Activated CD8-positive, alpha-beta T cell treated with anti-CD3 and anti-CD28 coated beads for 36 hours (primary cell): ENCODE results near the gene DZIP1. TPM values are rescaled to one million over a fixed set of nuclear protein-coding genes. Genes with fewer than 3 reads are reported as not detected.

Source experiments
- ATAC-seq: fragments of 200-7000 bp; cut with Tn5 transposase; one replicate; pipeline ENCODE4 v1.10.0; 2021; ENCODE audit warnings: mild to moderate bottlenecking, moderate library complexity
- CTCF ChIA-PET: fragments of 350-600 bp; sonication (Branson Sonifier 250); formaldehyde crosslinking; loops from one replicate; lab custom pipeline; 2021; ENCODE audit warnings: antibody characterized with exemption; lab: Charles Lee
- POLR2A ChIA-PET: fragments of 350-600 bp; sonication (Branson Sonifier 250); formaldehyde crosslinking; loops from one replicate; lab custom pipeline; 2021; ENCODE audit warnings: antibody characterized with exemption; lab: Charles Lee
- DNase-seq: peaks from one replicate; pipeline ENCODE4 v3.0.0-alpha.2; 2020
- H3K27ac Mint-ChIP-seq: one replicate; pipeline ENCODE4 v1.8.0; 2021; ENCODE audit warnings: mild to moderate bottlenecking, mixed read lengths
- H3K27me3 Mint-ChIP-seq: one replicate; pipeline ENCODE4 v1.8.0; 2021; ENCODE audit warnings: mixed read lengths
- H3K36me3 Mint-ChIP-seq: one replicate; pipeline ENCODE4 v1.8.0; 2021; ENCODE audit warnings: low read depth, mixed read lengths
- H3K4me1 Mint-ChIP-seq: one replicate; pipeline ENCODE4 v1.8.0; 2021; ENCODE audit warnings: low read depth, mixed read lengths
- H3K4me3 Mint-ChIP-seq: one replicate; pipeline ENCODE4 v1.8.0; 2021; ENCODE audit warnings: mild to moderate bottlenecking, moderate library complexity, mixed read lengths
- H3K9me3 Mint-ChIP-seq: one replicate; pipeline ENCODE4 v1.8.0; 2021; ENCODE audit warnings: mixed read lengths
- CTCF ChIP-seq: fragments of 200-600 bp; IDR thresholded peaks from one replicate; pipeline ENCODE4 v1.8.0; 2022; ENCODE audit warnings: antibody characterized with exemption, mild to moderate bottlenecking
- intact Hi-C: fragments of 100-400 bp; cut with micrococcal nuclease; formaldehyde crosslinking; loops from one replicate; pipeline ENCODE4 v1.10.0; 2022
- total RNA-seq, 2 experiments: library from RNA; stranded (reverse); gene quantifications; one replicate each; pipeline ENCODE4 v1.2.3, GENCODE V29; 2021

DZIP1 gene
- total RNA-seq, 2 experiments from 2014 or later: 0.54 to 0.85 TPM

GRCh38 chr13:95605448-95606125, 38.9 kb downstream of the DZIP1 start:
- H3K27ac Mint-ChIP-seq: no peak overlapping the region
- H3K27me3 Mint-ChIP-seq: peaks cover 9% of the 10 kb centered on the region
- no peaks in the 10 kb centered on the region for H3K4me1 Mint-ChIP-seq
- no peaks in the 10 kb centered on the region for H3K9me3 Mint-ChIP-seq
- no peak for TF ChIP-seq CTCF
- intact Hi-C loops: no loop called here
- ATAC-seq (no peak), DNase-seq (no peak)
- POLR2A ChIA-PET: no interaction called here
- no peak overlapping the region for H3K4me3 Mint-ChIP-seq
- H3K36me3 Mint-ChIP-seq: no peaks in the 10 kb centered on the region
- CTCF ChIA-PET: no interaction called here

GRCh38 chr13:95604556-95604915, 40.0 kb downstream of the DZIP1 start:
- ATAC-seq (no peak), DNase-seq (no peak)
- CTCF ChIA-PET: interaction anchor here (1.3 kb wide), 1 partner anchor 48 kb away, joined by 3 read pairs; no protein-coding TSS in a partner anchor
- Mint-ChIP-seq H3K27me3 (peaks cover 8% of the 10 kb centered on the region), H3K4me3 (no peak overlapping the region), H3K27ac (no peak overlapping the region), H3K4me1 (no peaks in the 10 kb centered on the region), H3K36me3 (no peaks in the 10 kb centered on the region), H3K9me3 (no peaks in the 10 kb centered on the region)
- intact Hi-C loops: no loop called here
- POLR2A ChIA-PET: no interaction called here
- no peak for TF ChIP-seq CTCF

- Mint-ChIP-seq H3K4me3 (no peak overlapping the region), H3K27me3 (peaks cover 8% of the 10 kb centered on the region), H3K9me3 (no peaks in the 10 kb centered on the region), H3K36me3 (no peaks in the 10 kb centered on the region), H3K27ac (no peak overlapping the region), H3K4me1 (no peaks in the 10 kb centered on the region)
- DNase-seq (no peak), ATAC-seq (no peak)
- TF ChIP-seq CTCF: no peak
- ChIA-PET CTCF (interaction anchor here (1.3 kb wide), 1 partner anchor 47 kb away, joined by 3 read pairs; no protein-coding TSS in a partner anchor), POLR2A (no interaction called here)
- intact Hi-C loops: no loop called here
Observed at GRCh38 chr13:95603887-95604555, 40.5 kb downstream of the DZIP1 start.

GRCh38 chr13:95601906-95602305, 42.6 kb downstream of the DZIP1 start:
- Mint-ChIP-seq H3K36me3 (no peaks in the 10 kb centered on the region), H3K4me1 (no peaks in the 10 kb centered on the region), H3K9me3 (no peaks in the 10 kb centered on the region), H3K27ac (no peak overlapping the region), H3K27me3 (peaks cover 7% of the 10 kb centered on the region), H3K4me3 (no peak overlapping the region)
- DNase-seq: no peak
- ChIA-PET CTCF (interaction anchor here (0.9 kb wide), 1 partner anchor 22 kb away, joined by 6 read pairs; no protein-coding TSS in a partner anchor), POLR2A (no interaction called here)
- no peak for ATAC-seq
- no peak for TF ChIP-seq CTCF
- intact Hi-C loops: no loop called here

GRCh38 chr13:95601216-95601615, 43.3 kb downstream of the DZIP1 start:
- CTCF ChIA-PET: interaction anchor here (0.9 kb wide), 1 partner anchor 23 kb away, joined by 6 read pairs; no protein-coding TSS in a partner anchor
- Mint-ChIP-seq H3K27me3 (peaks cover 6% of the 10 kb centered on the region), H3K4me3 (no peak overlapping the region), H3K36me3 (no peaks in the 10 kb centered on the region), H3K4me1 (no peaks in the 10 kb centered on the region), H3K9me3 (no peaks in the 10 kb centered on the region), H3K27ac (no peak overlapping the region)
- intact Hi-C loops: no loop called here
- POLR2A ChIA-PET: no interaction called here
- ATAC-seq (no peak), DNase-seq (no peak)
- TF ChIP-seq CTCF: no peak
